ENCODE measurements around the gene GRM8. TPM values are rescaled to one million over a fixed set of nuclear protein-coding genes. Genes with fewer than 3 reads are reported as not detected.

GRM8 gene
- total and polyA plus RNA-seq, 2 donors from 2014 or later: 3.2 TPM; not detected in 1

DNA sequence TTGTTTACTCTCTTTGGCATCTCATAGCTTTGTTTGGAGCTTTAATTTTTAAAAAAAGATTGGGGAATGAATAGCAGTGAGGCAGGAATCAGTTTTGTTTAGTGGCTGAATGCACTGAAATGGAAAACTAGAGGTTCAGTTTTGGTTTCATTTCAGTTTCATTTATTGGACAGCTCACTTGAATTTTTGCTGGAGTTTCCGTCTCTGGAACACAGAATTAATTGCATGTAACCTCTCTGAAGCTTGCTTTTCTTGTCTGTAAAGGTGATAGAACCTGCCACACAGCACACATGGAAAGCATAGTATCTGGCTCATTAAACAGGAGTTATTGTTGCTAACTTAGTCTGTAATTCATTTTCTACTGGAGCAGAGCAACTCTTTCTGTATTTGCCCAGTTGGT lies 7.1 kb downstream of the GRM8 start:
- no peaks in the 10 kb centered on the region for H3K36me3 ChIP-seq (ENCODE audit: control insufficient read depth in 2 of 3, insufficient read depth in 3 of 3, low read length in 3 of 3)
- FAIRE-seq (no peak), DNase-seq (peak in 3 of 5 donors; percentile 17 to 84 (median 79))
- intact Hi-C loops (cut with DNase I): no loop called here
- peaks cover 13% of the 10 kb centered on the region for H3K27me3 ChIP-seq (ENCODE audit: control insufficient read depth, insufficient read depth, low read length)
- peaks cover 0 to 3% (median 0%) of the 10 kb centered on the region in 3 donors for H3K4me1 ChIP-seq (ENCODE audit: control insufficient read depth in 2 of 3, insufficient read depth in 2 of 3, low read depth in 1 of 3, low read length in 3 of 3)
- peak overlapping the region in 2 of 3 donors; percentile 3 to 45 for H3K4me3 ChIP-seq (ENCODE audit: low read length in 3 of 3)
- TF ChIP-seq, protein P1, sequence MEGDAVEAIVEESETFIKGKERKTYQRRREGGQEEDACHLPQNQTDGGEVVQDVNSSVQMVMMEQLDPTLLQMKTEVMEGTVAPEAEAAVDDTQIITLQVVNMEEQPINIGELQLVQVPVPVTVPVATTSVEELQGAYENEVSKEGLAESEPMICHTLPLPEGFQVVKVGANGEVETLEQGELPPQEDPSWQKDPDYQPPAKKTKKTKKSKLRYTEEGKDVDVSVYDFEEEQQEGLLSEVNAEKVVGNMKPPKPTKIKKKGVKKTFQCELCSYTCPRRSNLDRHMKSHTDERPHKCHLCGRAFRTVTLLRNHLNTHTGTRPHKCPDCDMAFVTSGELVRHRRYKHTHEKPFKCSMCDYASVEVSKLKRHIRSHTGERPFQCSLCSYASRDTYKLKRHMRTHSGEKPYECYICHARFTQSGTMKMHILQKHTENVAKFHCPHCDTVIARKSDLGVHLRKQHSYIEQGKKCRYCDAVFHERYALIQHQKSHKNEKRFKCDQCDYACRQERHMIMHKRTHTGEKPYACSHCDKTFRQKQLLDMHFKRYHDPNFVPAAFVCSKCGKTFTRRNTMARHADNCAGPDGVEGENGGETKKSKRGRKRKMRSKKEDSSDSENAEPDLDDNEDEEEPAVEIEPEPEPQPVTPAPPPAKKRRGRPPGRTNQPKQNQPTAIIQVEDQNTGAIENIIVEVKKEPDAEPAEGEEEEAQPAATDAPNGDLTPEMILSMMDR (IDR thresholded peaks at IDR 0.05; ENCODE audit: borderline replicate concordance, extremely low read depth, insufficient read depth): no peak
- no peak overlapping the region for H3K27ac ChIP-seq (ENCODE audit: low read depth in 2 of 2, low read length in 2 of 2)
- no peak overlapping the region for H3K9ac ChIP-seq (ENCODE audit: low read length in 3 of 3)
- H3K9me3 ChIP-seq (ENCODE audit: control insufficient read depth in 2 of 3, insufficient read depth in 1 of 3, low read length in 3 of 3): no peaks in the 10 kb centered on the region

DNA sequence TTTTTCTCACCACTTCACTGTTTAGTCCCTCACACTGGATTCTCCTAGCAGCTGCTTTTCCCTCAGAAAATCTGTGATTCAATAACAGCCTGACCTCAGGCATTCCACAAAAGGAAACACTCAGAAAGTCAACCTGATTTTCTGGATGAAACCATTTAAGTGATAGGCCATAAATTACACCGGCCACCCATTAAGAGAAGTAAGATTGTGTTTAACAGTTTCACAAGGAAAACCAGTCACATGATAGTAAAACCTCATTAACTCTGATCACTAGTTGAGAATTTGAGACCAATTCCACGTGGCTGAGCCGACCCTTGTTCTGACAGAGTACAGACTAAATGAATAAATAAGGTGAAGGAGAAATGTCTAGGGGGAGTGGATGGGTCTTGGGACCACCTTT lies 7.7 kb downstream of the GRM8 start:
- Histone ChIP-seq H3K9ac (ENCODE audit: low read length in 3 of 3) (no peak overlapping the region), H3K27me3 (ENCODE audit: control insufficient read depth, insufficient read depth, low read length) (peaks cover 8% of the 10 kb centered on the region), H3K4me1 (ENCODE audit: control insufficient read depth in 2 of 3, insufficient read depth in 2 of 3, low read depth in 1 of 3, low read length in 3 of 3) (peaks cover 0 to 3% (median 0%) of the 10 kb centered on the region in 3 donors), H3K9me3 (ENCODE audit: control insufficient read depth in 2 of 3, insufficient read depth in 1 of 3, low read length in 3 of 3) (no peaks in the 10 kb centered on the region), H3K36me3 (ENCODE audit: control insufficient read depth in 2 of 3, insufficient read depth in 3 of 3, low read length in 3 of 3) (no peaks in the 10 kb centered on the region), H3K4me3 (ENCODE audit: low read length in 3 of 3) (peak overlapping the region in 1 of 3 donors; percentile 45), H3K27ac (ENCODE audit: low read depth in 2 of 2, low read length in 2 of 2) (no peak overlapping the region)
- DNase-seq: peak in 3 of 5 donors; percentile 52 to 90 (median 86)
- FAIRE-seq: no peak
- TF ChIP-seq, protein P1 (IDR thresholded peaks at IDR 0.05; ENCODE audit: borderline replicate concordance, extremely low read depth, insufficient read depth): no peak
- intact Hi-C loops (cut with DNase I): no loop called here

DNA sequence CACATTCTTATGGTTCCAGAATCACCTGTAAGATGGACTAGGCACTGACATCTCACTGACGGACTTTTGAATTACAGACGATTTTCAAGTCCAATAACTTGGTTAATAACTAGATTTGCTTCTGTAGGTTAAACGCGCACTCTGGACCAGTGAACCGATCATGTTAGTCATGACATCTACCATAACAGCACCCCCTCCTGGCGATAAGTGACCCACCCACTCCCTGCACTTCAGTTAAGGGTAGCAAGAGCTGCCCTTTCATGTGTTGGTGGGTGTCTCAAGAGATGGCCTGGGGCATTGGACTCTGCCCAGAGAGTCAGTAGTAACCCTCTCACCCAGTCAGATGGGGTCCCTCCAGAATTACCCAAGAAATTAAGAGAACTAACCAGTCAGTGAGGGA lies 12.9 kb downstream of the GRM8 start:
- intact Hi-C loops (cut with DNase I): no loop called here
- H3K9me3 ChIP-seq (ENCODE audit: control insufficient read depth in 2 of 3, insufficient read depth in 1 of 3, low read length in 3 of 3): no peaks in the 10 kb centered on the region
- H3K27me3 ChIP-seq (ENCODE audit: control insufficient read depth, insufficient read depth, low read length): no peaks in the 10 kb centered on the region
- no peak overlapping the region for H3K27ac ChIP-seq (ENCODE audit: low read depth in 2 of 2, low read length in 2 of 2)
- no peak for FAIRE-seq
- no peak for DNase-seq
- TF ChIP-seq, protein P1 (IDR thresholded peaks at IDR 0.05; ENCODE audit: borderline replicate concordance, extremely low read depth, insufficient read depth): no peak
- H3K4me1 ChIP-seq (ENCODE audit: control insufficient read depth in 2 of 3, insufficient read depth in 2 of 3, low read depth in 1 of 3, low read length in 3 of 3): no peaks in the 10 kb centered on the region
- no peak overlapping the region for H3K9ac ChIP-seq (ENCODE audit: low read length in 3 of 3)
- no peaks in the 10 kb centered on the region for H3K36me3 ChIP-seq (ENCODE audit: control insufficient read depth in 2 of 3, insufficient read depth in 3 of 3, low read length in 3 of 3)
- H3K4me3 ChIP-seq (ENCODE audit: low read length in 3 of 3): no peak overlapping the region

DNA sequence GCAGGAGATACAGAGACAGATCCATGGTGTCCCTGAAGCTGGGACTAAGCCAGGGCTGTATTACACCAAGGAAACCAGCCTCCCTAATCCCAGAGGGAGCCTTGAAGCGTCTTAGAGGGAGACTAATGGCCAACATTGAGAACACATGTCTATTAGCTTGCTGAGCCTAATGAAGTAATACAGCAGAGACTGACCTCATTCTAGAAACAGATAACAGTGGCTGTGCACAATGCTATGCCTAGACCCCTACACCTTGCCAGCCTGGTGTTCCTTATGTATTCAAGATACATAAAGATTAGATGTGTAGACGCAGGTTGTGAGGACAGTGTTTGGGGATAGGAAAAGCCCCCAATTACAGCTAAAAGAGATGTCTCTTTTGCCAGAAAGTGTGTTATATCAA lies 19.1 kb downstream of the GRM8 start:
- no peaks in the 10 kb centered on the region for H3K36me3 ChIP-seq (ENCODE audit: control insufficient read depth in 2 of 3, insufficient read depth in 3 of 3, low read length in 3 of 3)
- H3K4me3 ChIP-seq (ENCODE audit: low read length in 3 of 3): no peak overlapping the region
- no peak overlapping the region for H3K9ac ChIP-seq (ENCODE audit: low read length in 3 of 3)
- intact Hi-C loops (cut with DNase I): no loop called here
- H3K9me3 ChIP-seq (ENCODE audit: control insufficient read depth in 2 of 3, insufficient read depth in 1 of 3, low read length in 3 of 3): no peaks in the 10 kb centered on the region
- no peak overlapping the region for H3K27ac ChIP-seq (ENCODE audit: low read depth in 2 of 2, low read length in 2 of 2)
- H3K4me1 ChIP-seq (ENCODE audit: control insufficient read depth in 2 of 3, insufficient read depth in 2 of 3, low read depth in 1 of 3, low read length in 3 of 3): no peaks in the 10 kb centered on the region
- no peak for FAIRE-seq
- no peak for DNase-seq
- TF ChIP-seq, protein P1 (IDR thresholded peaks at IDR 0.05; ENCODE audit: borderline replicate concordance, extremely low read depth, insufficient read depth): no peak
- H3K27me3 ChIP-seq (ENCODE audit: control insufficient read depth, insufficient read depth, low read length): no peaks in the 10 kb centered on the region

Measured in kidney (tissue), 14 donors.